Measurements from ENCODE around the gene PRKD1.

Gene PRKD1

DNA sequence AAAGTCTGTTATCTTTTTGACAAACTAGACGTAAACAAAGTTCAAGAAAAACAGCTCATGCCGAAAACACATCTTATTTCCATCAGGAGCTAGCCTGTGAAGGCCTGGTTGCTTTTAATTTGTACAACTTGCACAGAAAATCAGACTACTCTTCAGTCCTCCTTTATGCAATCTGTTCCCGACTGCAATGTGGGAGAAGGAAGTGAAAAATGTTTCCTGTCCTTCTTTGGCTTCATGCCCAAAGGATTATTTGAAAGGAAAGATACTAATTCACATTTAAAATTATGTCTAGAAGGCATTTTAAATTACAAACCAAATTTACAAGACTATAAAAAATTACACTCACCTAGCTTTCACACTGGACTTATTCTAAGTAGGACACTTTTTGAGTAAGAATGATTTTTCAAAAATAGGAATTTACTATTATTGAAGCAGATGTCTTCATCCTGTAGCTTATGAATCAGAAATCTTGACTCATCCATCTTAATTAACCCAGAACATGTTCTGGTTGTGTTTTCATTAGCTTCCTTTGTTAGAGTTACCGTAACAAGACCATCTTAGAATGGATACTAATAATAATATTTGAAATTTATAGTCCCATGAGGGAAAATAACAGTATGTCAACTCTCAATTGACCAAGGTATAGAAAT lies 272.6 kb downstream of the PRKD1 start:
- no peak for DNase-seq

DNA sequence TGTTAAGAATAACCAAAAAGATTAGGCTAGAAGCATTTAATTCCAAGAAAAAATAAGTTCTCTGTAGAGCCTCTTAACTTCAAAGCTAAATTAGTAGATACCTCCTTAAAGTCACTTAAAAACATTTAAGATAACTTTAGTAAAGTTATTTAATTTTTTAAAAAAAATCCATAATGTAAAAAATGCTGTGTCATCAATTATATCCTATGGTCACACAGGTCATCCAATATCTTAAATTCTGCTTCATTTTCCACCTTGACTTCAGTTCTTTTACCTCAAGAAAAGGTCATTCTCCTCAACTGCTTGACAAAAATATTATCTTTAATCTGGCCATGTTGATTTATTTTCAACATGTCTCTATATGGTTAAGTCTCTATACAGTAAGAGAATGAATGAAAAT lies 274.3 kb downstream of the PRKD1 start:
- no peak for DNase-seq

DNA sequence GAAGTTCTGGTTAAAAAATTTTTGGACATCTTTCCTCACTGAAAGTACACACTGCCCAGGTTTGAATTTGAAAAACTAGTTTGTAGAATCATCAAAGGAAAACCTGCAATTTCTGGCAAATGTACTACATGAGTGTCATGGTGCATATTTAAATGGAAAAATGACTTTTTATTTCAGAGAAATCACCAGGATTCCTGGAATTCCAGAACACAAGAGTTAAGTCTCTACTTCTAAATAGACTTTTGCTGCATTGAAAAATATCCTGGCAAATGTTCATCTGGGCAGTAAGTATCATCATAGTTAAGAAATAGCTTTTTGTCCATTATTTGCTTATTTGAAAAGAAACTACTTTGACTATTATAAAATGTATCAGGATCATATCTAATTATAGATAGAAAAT lies 275.1 kb downstream of the PRKD1 start:
- DNase-seq: no peak

- DNase-seq: no peak
Observed at GRCh38 chr14:29650554-29651269, 276.9 kb downstream of the PRKD1 start.

- no peak for DNase-seq
Observed at GRCh38 chr14:29649170-29649569, 278.5 kb downstream of the PRKD1 start.

GRCh38 chr14:29648045-29648444 lies 279.6 kb downstream of the PRKD1 start:
- DNase-seq: no peak

- DNase-seq: no peak
Observed at GRCh38 chr14:29645117-29645516, 282.5 kb downstream of the PRKD1 start.

DNA sequence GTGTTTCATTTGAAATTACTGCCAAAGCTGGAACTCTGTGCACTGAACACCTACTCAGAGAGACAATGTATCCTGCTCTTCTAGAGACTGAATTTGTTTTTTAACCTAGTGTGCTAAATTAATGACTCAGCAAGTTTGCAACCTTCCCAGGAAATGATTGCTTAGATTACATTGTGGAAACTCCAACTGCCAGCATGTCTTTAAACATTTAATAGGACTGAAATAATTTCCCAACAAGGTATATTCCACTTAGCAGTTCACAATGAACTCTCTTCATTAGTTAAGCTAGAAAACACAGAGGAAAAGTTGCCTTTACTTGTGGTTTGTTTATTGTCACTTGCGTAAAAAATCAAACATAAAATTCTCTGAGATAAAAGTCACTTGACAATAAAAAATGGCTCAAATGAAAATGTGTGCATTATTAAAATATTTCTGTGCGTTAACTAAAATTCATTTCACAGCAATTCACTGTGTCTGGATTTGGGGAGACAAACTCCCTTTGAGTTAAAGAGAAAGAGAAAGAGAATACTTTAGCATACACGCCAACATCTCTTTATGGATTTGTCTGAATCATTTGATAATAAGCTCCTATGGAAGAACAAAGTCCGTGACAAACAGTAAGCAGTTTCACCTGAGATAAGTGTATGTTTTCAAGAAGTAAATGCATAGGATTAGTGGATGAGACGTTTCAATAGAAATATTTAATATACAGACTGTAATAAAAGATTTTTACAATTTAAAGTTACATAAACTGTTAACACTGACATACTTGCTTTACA lies 284.0 kb downstream of the PRKD1 start:
- DNase-seq: no peak

DNA sequence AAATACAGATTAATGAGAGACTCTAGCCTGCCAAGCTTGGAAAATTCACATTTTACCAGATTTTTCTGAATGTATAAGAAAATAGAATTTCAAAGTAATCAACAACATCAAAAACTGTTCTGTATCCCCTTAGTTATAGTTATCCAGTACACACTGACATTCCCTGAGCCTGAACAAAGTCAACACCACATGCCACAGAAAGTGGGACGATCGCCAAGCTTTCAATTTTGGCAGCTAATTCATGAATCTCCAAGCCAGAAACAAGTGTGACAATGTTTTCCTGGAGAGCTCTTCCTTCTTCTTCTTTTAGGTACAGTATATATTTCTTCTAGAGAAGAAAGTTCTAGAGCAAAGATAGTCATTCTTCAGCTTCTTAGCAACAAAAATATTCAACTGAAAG lies 290.2 kb downstream of the PRKD1 start:
- DNase-seq: no peak

GRCh38 chr14:29636870-29637269 lies 290.8 kb downstream of the PRKD1 start:
- no peak for DNase-seq

DNA sequence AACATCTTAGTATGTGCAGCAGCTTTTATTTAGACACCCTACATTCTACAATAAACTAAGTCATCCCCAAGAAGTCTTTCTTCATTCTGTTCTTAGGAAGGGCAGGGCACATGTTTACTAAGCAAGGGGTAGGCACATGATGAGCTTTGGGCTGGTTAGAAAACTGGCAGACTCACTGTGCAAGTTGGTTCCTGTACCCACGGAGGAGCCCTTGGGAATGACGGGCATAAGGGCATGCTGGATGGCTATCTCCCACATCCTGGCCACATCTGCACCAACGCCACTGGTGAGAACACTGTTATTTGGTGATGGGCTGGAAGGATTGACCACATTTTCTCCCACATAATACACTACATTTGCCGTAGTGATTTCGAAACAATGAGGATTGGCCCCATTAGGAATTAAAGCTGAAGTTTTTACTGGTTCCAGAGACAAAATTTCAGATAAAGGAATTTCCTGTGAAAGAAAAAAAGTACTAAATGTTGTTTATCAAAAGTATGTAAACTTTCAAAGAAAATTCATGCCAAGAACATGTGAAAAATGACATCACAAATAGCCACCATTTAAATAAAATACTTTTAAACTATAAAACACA lies 297.0 kb downstream of the PRKD1 start:
- DNase-seq: no peak

- no peak for DNase-seq
Observed at GRCh38 chr14:29629839-29630238, 297.8 kb downstream of the PRKD1 start.

GRCh38 chr14:29627137-29627536 lies 300.5 kb downstream of the PRKD1 start:
- no peak for DNase-seq

GRCh38 chr14:29618323-29619067 lies 309.2 kb downstream of the PRKD1 start:
- no peak for DNase-seq

DNA sequence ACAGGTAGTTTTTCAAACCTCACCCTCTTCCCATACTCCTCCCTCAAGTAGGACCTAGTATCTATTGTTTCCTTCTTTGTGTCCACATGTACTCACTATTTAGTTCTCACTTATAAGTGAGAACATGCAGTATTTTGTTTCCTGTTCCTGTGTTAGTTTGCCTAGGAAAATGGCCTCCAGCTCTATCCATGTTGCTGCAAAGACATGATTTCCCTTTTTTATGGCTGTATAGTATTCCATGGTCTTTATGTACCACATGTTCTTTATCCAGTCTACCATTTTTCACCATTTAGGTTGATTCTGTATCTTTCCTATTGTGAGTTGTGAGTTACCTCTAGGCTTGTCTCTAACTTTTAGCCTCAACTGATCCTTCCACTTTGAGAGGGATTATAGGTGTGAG lies 310.7 kb downstream of the PRKD1 start:
- DNase-seq: no peak

- DNase-seq: no peak
Observed at GRCh38 chr14:29608861-29609260, 318.8 kb downstream of the PRKD1 start.

GRCh38 chr14:29607169-29607568 lies 320.5 kb downstream of the PRKD1 start:
- no peak for DNase-seq

DNA sequence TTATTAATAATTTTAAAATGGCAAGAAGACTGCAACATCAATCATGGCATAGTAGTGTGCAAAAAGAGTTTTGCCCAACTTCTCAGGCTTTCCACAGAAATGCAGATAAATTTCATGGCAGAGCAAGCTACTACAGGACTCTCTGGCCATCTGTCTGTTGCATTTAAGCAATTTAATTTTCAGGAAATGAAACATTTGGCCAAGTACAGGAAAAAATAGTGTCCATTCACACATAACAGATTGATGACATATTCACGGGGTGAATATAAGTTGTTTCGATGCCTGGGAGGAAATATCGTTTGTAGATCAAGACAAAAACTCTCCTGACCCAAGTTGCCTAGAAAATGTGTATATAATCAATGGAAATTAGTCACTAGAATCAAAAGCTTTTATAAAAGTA lies 324.0 kb downstream of the PRKD1 start:
- DNase-seq: no peak

- no peak for DNase-seq
Observed at GRCh38 chr14:29601616-29602015, 326.0 kb downstream of the PRKD1 start.

GRCh38 chr14:29587761-29588470 lies 339.7 kb downstream of the PRKD1 start:
- DNase-seq: no peak

- no peak for DNase-seq
Observed at GRCh38 chr14:29587046-29587445, 340.6 kb downstream of the PRKD1 start.

DNA sequence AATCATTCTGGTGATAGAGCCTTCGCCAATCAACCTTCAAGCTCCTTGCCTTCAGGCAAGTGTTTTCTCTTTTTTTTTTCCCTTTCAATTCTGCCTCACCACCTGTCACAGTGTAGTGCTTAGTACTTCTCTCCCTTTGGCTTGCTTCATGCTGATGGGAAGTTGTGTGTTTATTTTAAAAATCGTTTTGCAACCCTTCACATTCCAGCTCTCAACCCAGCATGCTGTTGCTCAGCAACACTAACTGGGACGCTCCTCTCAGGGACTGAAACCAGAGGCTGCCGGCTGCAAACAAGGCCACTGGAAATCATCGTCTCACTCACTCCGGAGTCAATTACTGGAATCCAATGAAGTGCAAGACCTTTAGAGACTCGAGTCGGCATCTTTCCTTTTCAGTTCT lies 342.7 kb downstream of the PRKD1 start:
- no peak for DNase-seq

Measured in AML-193 (cell line).